ENCODE results near the gene EXOC2. TPM values are rescaled to one million over a fixed set of nuclear protein-coding genes. Genes with fewer than 3 reads are reported as not detected.

Gene EXOC2
- total and polyA plus RNA-seq, 2 experiments from 2014 or later = 28.9 to 29.2 TPM

DNA sequence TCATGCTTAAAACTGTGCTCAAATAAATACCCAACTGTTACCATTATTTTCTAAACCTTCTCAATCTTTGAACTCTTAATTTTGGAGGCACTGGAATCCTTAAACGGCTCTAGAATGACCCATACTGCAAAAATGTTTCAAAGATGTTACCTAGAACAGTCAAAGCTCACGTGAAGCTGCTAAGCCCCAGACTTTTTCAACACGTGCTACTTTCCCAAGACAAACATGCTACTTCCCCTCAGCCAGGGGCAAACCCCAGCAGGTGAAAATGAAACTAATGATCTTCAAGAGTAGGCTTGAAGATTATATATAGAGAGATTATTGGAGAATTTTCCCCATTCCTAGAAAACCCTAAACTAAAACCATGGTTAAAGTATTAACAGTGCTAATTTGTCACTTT lies 64.2 kb downstream of the EXOC2 start:
- Histone ChIP-seq H3K27ac (no peak overlapping the region), H3K36me3 (no peaks in the 10 kb centered on the region), H3K4me1 (ENCODE audit: low read depth) (no peaks in the 10 kb centered on the region), H3K9me3 (ENCODE audit: low read depth) (no peaks in the 10 kb centered on the region), H3K4me3 (no peak overlapping the region), H3K27me3 (no peaks in the 10 kb centered on the region)
- TF ChIP-seq, protein P1, sequence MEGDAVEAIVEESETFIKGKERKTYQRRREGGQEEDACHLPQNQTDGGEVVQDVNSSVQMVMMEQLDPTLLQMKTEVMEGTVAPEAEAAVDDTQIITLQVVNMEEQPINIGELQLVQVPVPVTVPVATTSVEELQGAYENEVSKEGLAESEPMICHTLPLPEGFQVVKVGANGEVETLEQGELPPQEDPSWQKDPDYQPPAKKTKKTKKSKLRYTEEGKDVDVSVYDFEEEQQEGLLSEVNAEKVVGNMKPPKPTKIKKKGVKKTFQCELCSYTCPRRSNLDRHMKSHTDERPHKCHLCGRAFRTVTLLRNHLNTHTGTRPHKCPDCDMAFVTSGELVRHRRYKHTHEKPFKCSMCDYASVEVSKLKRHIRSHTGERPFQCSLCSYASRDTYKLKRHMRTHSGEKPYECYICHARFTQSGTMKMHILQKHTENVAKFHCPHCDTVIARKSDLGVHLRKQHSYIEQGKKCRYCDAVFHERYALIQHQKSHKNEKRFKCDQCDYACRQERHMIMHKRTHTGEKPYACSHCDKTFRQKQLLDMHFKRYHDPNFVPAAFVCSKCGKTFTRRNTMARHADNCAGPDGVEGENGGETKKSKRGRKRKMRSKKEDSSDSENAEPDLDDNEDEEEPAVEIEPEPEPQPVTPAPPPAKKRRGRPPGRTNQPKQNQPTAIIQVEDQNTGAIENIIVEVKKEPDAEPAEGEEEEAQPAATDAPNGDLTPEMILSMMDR (IDR thresholded peaks at IDR 0.05; ENCODE audit: low read depth, low read length) = no peak
- no peak for DNase-seq (ENCODE audit: low read depth in 1 of 2, low spot score in 1 of 2)

DNA sequence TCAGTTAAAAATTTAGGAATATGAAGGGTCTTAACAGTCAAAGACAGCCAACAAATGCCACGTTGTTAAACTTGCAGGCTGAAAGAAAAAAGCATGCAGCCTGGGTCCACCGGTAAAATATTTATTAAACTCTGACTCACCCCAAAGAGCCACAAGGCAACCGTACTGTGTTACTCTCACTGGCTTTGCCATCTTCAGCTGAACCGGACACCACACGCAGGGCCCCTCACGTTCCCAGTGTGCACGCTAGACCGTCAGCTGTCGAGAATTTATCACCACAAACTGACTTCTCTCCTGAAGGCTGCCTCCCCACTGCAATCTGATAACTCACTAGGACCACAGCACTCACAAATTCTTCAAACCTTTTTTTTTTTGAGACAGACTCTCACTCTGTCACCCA lies 66.7 kb downstream of the EXOC2 start:
- Histone ChIP-seq H3K4me1 (ENCODE audit: low read depth) (no peaks in the 10 kb centered on the region), H3K27ac (no peak overlapping the region), H3K27me3 (no peaks in the 10 kb centered on the region), H3K36me3 (no peaks in the 10 kb centered on the region), H3K4me3 (no peak overlapping the region), H3K9me3 (ENCODE audit: low read depth) (no peaks in the 10 kb centered on the region)
- TF ChIP-seq, protein P1 (IDR thresholded peaks at IDR 0.05; ENCODE audit: low read depth, low read length) = no peak
- DNase-seq (ENCODE audit: low read depth in 1 of 2, low spot score in 1 of 2) = no peak

DNA sequence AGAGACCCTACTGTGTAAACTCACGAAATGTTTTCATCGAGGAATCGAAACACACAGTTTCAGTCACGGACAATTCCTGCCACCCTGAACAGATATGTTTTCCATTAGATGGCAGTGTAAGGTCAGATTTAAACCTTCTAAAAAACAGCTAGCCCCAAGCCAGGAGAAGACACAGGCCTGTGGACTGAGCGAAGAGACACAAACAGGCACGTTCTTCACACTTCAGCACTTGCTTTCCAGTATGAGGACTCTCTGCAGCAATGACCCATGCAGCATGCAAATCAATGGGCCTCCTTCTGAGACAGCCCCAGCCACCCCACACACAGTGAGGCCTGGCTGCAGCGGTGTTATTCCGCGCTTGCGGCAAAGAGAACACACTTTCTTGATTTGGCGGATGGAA lies 68.0 kb downstream of the EXOC2 start:
- H3K4me1 ChIP-seq (ENCODE audit: low read depth) = no peaks in the 10 kb centered on the region
- H3K27me3 ChIP-seq = no peaks in the 10 kb centered on the region
- DNase-seq (ENCODE audit: low read depth in 1 of 2, low spot score in 1 of 2) = peak; percentile 55 to 69
- TF ChIP-seq, protein P1 (IDR thresholded peaks at IDR 0.05; ENCODE audit: low read depth, low read length) = peak; percentile 22
- no peak overlapping the region for H3K27ac ChIP-seq
- H3K4me3 ChIP-seq = no peak overlapping the region
- no peaks in the 10 kb centered on the region for H3K9me3 ChIP-seq (ENCODE audit: low read depth)
- H3K36me3 ChIP-seq = no peaks in the 10 kb centered on the region

DNA sequence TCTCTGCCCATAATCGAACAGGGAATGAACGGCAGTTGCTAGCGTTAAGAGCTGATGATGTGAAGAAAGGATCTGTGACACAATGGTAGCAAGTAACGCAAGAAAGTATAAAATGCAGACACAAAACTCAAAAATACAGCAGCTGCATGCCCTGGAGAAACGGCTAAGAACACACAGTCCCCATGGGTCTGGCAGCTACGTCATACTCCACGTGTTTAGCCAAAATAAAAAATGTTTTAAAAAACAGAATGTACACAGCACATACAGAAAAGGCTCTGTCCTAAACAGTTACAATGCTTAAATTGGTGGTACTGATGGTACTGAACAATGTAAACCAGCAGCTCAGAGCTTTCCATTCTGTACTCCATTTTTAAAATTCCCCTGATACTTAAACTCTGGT lies 70.5 kb downstream of the EXOC2 start:
- H3K9me3 ChIP-seq (ENCODE audit: low read depth) = no peaks in the 10 kb centered on the region
- no peaks in the 10 kb centered on the region for H3K27me3 ChIP-seq
- no peaks in the 10 kb centered on the region for H3K36me3 ChIP-seq
- no peak overlapping the region for H3K4me3 ChIP-seq
- TF ChIP-seq, protein P1 (IDR thresholded peaks at IDR 0.05; ENCODE audit: low read depth, low read length) = no peak
- no peak for DNase-seq (ENCODE audit: low read depth in 1 of 2, low spot score in 1 of 2)
- H3K27ac ChIP-seq = no peak overlapping the region
- no peaks in the 10 kb centered on the region for H3K4me1 ChIP-seq (ENCODE audit: low read depth)

DNA sequence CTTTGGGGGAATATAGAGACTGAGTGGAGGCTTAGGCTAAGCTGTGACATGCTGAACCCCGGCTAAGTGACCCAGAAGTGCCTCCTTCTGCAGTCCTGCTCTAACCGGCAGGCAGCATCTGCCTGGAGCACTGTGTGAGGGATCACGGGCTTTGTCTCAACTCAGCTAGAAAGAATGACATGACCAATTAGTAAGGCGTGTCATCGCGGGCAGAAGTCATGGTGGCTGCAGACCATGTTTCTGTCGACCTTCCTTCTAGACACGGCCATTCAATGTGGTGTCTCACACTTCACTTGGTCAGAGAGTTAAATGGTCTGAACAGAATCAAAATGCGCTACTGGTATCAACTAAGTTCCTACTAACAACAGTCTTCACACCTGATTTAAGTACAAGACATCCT lies 71.0 kb downstream of the EXOC2 start:
- Histone ChIP-seq H3K27ac (no peak overlapping the region), H3K4me3 (no peak overlapping the region), H3K36me3 (no peaks in the 10 kb centered on the region), H3K4me1 (ENCODE audit: low read depth) (no peaks in the 10 kb centered on the region), H3K9me3 (ENCODE audit: low read depth) (no peaks in the 10 kb centered on the region), H3K27me3 (no peaks in the 10 kb centered on the region)
- TF ChIP-seq, protein P1 (IDR thresholded peaks at IDR 0.05; ENCODE audit: low read depth, low read length) = no peak
- DNase-seq (ENCODE audit: low read depth in 1 of 2, low spot score in 1 of 2) = no peak

DNA sequence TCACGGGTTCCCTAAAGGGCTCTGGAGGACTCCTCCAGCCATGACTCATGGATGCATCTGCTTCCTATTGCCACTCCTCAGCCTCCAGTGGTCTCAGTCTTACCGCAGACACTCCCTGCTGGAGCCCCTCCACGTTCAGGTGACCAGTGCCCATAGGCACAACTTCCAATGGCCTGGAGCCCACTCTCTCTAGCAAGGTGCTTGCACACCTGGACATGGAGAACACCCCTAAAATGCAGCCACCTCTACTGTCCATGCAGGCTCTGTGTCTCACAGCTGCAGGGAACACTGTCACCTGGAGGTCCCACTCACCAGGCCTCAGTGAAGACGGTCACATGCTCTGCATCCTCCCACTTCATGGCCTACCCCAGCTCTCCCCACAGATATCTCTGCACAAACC lies 72.0 kb downstream of the EXOC2 start:
- no peak for DNase-seq (ENCODE audit: low read depth in 1 of 2, low spot score in 1 of 2)
- no peaks in the 10 kb centered on the region for H3K4me1 ChIP-seq (ENCODE audit: low read depth)
- TF ChIP-seq, protein P1 (IDR thresholded peaks at IDR 0.05; ENCODE audit: low read depth, low read length) = no peak

More for the DNA sequence above, 72.0 kb downstream of the EXOC2 start:
- no peak overlapping the region for H3K27ac ChIP-seq
- no peaks in the 10 kb centered on the region for H3K36me3 ChIP-seq
- no peaks in the 10 kb centered on the region for H3K9me3 ChIP-seq (ENCODE audit: low read depth)
- H3K4me3 ChIP-seq = no peak overlapping the region
- no peaks in the 10 kb centered on the region for H3K27me3 ChIP-seq
